Lower leg skin (tissue), 3 donors: Measurements from ENCODE around the gene DLGAP1.

ENCODE experiments used
- POLR2A ChIP-seq, 2 donors: fragments of 450-650 bp; IDR thresholded peaks; one replicate each; pipeline ENCODE4 v1.6.1; 2016 to 2017; ENCODE audit warnings: antibody characterized with exemption in 2 of 2, mild to moderate bottlenecking in 1 of 2, moderate library complexity in 1 of 2
- TF ChIP-seq, protein P1 (sequence below), 3 donors: fragments of 450-650 bp; IDR thresholded peaks; one replicate each; pipeline ENCODE4 v1.5.1; 2016; ENCODE audit warnings: antibody characterized with exemption in 3 of 3, mild to moderate bottlenecking in 3 of 3, moderate library complexity in 2 of 3

DNA sequence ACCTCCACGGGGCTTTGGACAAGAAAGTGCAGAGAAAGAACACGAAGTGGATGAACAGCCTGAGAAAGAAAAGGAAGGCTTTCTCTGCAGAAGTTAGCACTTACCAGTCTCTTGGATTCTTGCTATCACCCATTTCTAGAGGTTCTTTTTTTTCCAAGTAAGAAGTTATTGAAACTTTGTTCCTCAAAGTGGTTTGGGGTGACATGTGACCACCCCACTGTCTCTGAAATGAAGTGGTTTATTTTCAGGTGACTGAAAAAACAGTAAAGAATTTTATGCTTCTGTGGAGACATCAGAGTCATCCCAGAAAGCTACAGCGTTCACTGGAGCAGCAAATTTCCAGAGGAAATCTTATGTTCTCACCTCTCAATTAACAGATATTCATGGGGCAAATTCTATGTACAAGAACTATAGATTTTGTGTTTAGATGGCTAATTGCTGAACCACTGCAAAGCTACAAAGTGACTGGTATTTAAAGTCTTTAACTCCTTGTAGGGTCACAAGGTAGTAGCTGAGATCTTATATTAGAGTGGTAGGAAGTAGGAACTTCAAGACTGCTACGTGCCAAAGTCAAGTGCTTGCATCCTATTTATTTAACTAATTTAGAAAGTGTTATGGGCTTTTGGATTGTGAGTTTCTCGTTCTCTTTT, 737.6 kb downstream of the DLGAP1 start:
- no peak for TF ChIP-seq POLR2A (IDR thresholded peaks at IDR 0.05)
- TF ChIP-seq, protein P1, sequence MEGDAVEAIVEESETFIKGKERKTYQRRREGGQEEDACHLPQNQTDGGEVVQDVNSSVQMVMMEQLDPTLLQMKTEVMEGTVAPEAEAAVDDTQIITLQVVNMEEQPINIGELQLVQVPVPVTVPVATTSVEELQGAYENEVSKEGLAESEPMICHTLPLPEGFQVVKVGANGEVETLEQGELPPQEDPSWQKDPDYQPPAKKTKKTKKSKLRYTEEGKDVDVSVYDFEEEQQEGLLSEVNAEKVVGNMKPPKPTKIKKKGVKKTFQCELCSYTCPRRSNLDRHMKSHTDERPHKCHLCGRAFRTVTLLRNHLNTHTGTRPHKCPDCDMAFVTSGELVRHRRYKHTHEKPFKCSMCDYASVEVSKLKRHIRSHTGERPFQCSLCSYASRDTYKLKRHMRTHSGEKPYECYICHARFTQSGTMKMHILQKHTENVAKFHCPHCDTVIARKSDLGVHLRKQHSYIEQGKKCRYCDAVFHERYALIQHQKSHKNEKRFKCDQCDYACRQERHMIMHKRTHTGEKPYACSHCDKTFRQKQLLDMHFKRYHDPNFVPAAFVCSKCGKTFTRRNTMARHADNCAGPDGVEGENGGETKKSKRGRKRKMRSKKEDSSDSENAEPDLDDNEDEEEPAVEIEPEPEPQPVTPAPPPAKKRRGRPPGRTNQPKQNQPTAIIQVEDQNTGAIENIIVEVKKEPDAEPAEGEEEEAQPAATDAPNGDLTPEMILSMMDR (IDR thresholded peaks at IDR 0.05) = no peak
